ENCODE measurements around the gene MMP2.

The MMP2 gene

GRCh38 chr16:55495616-55496289 is 16.8 kb downstream of the MMP2 start:
- DNase-seq, result no peak

- DNase-seq, result no peak
These were observed 17.6 kb downstream of the MMP2 start for GRCh38 chr16:55496509-55497145.

DNA sequence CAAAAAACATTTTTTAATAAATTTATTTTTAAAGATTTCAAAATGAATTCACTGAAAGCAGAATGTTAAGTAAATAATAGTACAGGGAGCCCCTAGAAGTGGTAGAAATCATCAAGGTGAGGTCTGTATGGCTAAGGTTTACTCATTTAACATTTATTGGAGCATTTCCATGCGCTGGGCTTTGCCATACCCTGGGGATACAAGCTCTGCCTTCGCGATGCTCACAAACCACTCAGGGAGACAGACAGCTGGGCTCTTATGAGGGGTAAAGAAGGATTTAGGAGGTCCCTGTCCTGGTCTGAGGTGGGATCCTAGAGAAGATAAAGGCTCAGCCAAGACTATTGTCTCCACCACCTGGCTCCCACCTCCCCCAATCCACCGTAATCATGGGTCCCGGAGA is 18.6 kb downstream of the MMP2 start:
- no peak for DNase-seq

DNA sequence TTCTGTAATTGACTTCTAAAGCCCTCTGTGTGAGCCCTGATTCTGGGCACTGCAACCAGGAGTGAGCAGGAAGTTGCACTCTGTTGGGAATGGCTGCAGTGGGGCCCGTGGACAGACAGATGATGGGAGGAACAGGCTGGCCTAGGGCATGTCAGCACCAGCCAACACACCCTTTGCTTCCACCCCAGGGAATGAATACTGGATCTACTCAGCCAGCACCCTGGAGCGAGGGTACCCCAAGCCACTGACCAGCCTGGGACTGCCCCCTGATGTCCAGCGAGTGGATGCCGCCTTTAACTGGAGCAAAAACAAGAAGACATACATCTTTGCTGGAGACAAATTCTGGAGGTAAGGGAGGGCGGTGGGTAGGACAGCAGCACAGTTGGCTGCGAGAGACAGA is 19.1 kb downstream of the MMP2 start:
- DNase-seq, result no peak

DNA sequence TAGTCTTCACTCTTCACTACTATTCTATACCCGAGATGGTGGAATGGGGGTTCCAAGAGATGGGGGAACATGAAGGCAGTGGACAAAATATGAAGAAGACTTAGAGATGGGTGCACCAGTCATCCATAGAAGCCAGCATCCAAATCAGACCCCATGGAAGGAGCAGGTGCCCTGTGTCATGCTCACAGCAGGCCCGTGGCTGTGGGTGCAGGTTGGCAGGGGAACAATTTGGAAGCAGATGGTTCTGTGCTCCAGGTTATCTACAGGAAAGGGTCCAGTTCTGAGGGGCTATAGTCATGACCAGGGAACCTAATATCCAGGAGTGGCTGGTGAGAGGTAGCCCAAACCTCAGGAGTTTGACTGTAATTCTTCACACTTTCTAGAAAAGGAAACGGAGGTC is 20.3 kb downstream of the MMP2 start:
- no peak for DNase-seq

DNA sequence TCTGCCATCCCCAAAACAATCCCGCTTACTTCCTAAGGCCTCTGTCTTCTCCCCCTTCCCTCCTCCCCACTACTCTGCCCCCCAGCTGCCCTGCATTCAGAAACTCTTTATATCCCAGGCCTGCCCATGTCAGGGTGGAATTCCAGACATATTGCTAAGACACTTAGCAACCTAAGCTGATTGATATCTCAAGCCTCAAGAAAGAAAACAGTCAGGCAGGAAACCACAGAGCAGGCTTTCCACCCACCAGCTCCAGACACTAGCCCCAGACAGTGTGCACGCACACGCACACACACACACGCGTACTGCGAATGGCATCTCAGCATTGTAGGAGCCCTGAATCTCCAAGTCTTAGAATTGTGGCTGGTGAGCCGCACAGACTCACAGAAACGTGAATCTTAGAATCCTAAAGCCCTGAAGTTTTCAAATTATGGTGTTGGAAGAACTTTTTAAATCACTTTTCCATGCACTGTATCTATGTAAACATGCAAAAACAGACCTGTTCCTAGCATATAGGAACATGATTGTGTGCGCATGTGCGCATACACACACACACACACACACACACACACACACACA is 21.0 kb downstream of the MMP2 start:
- no peak for DNase-seq

- DNase-seq, result no peak
These were observed 21.6 kb downstream of the MMP2 start for GRCh38 chr16:55500530-55501011.

- no peak for DNase-seq
These were observed 22.7 kb downstream of the MMP2 start for GRCh38 chr16:55501549-55502322.

- DNase-seq, result no peak
These were observed 23.9 kb downstream of the MMP2 start for GRCh38 chr16:55502801-55503366.

- no peak for DNase-seq
These were observed 24.9 kb downstream of the MMP2 start for GRCh38 chr16:55503726-55504550.

GRCh38 chr16:55505333-55506015 is 26.5 kb downstream of the MMP2 start:
- no peak for DNase-seq

- no peak for DNase-seq
These were observed 27.1 kb downstream of the MMP2 start for GRCh38 chr16:55506083-55506482.

DNA sequence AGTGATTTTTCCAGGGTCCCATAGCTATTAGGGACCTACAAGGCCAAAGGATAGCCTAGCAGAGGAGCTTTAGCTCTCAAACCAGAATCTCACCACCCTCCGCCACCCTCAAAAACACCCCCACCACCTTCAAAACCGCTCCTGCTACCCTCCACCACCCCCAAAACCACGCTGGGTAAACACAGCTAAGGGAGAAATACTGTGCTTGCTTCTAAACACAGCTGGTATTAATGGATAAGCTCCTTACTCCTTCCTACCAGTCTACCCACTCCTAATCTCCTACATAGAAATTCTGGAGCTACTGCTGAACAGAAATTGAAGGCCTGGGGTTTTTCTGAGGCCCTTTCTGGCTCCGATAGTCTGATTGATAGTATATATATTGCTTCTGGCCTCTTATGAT is 27.7 kb downstream of the MMP2 start:
- no peak for DNase-seq

DNA sequence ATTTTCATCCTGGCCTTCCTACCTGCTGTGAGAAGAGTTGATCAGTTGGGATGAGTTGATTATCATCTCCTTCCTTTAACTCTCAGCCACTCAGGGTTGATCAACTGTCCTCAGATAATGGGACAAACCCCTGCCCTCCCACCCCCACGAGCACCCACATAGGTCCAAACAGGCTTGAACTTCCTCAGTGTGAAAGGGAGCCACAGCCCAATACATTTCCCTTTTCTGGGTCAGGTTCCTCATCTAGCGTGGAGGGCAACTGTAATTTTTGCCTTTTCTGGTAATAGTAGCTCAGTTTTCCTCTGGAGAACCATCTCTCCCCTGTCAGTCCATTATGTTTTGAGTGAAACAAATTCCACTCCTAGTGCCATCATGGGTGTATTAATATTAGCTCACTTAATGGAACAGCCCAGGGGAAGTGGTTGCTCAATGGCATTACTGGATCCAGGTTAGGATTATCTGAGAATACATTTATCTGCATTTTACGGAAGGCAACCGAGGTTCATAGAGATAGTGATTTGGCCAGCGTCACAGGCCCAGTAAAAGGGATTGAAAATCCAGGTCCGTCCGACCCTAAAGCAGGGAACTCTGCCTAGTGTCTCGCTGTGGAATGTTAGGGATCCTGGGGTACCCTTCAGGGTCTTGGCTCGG is 29.4 kb downstream of the MMP2 start:
- no peak for DNase-seq

- no peak for DNase-seq
These were observed 30.2 kb downstream of the MMP2 start, which contains the start of gene LPCAT2 for GRCh38 chr16:55508941-55509931. Gene LPCAT2, plus strand, starts transcription at chr16:55509072. Its CDS starts 110 bp downstream, at chr16:55509182.

- DNase-seq, result no peak
These were observed 31.3 kb downstream of the MMP2 start for GRCh38 chr16:55510185-55510805.

DNA sequence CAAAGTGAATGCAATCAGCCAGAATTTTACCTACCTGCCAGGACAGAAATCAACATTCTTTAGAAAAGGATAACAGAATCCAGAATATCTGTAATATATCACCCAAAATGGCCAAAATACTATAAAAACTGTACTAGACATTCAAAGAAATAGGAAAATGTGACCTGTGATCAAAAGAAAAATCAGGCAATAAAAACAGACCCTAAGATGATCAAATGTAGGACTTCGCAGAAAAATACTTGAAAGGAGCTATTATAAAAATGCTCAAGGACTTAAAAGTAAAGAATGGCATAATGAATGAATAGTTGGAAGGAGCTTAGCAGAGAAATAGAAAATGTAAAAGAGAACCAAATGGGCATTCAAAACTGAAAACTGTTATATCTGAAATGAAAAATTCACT is 33.9 kb downstream of the MMP2 start:
- no peak for DNase-seq

DNA sequence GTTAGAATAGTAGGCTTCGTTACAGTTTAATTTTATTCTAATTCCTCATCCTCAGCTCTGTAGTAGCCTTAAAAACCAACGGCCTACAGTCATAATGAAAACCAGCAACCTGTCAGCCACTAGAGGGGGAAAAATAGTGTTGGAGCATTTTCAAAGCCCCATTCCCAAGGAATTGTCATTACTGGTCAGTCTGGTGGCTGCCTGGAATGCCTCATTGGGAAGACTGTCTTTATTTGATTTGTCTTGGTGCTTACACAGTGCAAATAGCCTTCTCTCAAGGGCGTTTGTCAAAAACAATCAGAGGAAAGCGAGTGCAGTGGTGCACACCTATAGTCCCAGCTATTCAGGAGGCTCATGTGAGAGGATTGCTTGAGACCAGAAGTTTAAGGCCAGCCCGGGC is 34.6 kb downstream of the MMP2 start:
- DNase-seq, result no peak

DNA sequence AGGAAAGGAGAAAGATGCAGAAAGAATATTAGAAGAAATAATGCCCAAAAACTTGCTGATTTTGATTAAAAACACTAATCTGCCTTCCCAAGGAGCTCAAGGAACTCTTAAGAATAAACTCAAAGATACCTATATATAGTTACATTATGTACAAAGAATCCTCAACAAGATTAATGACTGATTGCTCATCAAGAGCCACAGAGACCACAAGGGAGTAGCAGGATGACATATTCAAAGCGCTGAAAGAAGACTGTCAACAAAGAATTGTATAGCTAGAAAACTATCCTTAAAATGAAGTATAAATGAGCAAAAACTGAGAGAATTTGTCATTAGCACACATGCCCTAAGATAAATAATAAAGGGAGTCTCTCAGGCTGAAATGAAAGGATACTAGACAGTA is 36.1 kb downstream of the MMP2 start:
- no peak for DNase-seq

All from NCI-H526 treated with DMSO at 0.1 percent for 48 hours (cell line).